Measurements from ENCODE around the gene TRIOBP. TPM values are rescaled to one million over a fixed set of nuclear protein-coding genes. Genes with fewer than 3 reads are reported as not detected.

Gene TRIOBP
- total and polyA plus RNA-seq, 7 donors: 51.7 to 140 (median 82.8) TPM

GRCh38 chr22:37763012-37763411, 66.2 kb downstream of the TRIOBP start:
- no peaks in the 10 kb centered on the region for H3K27me3 ChIP-seq
- WGBS, 2 donors: 94 to 95% methylated on average over 9 of the region's 9 CpGs
- H3K36me3 ChIP-seq: peaks cover 18 to 78% (median 36%) of the 10 kb centered on the region in 4 donors
- TF ChIP-seq CTCF (IDR thresholded peaks at IDR 0.05) (no peak), POLR2A (IDR thresholded peaks at IDR 0.05) (no peak), EP300 (IDR thresholded peaks at IDR 0.05) (no peak), POLR2AphosphoS5 (IDR thresholded peaks at IDR 0.05) (no peak)
- no peak for DNase-seq
- H3K9me3 ChIP-seq: no peaks in the 10 kb centered on the region
- no peak overlapping the region for H3K27ac ChIP-seq
- no peak overlapping the region for H3K4me3 ChIP-seq
- intact Hi-C loops (cut with DNase I): no loop called here
- peaks cover 0 to 17% (median 15%) of the 10 kb centered on the region in 4 donors for H3K4me1 ChIP-seq

- Histone ChIP-seq H3K27ac (peak overlapping the region in 2 of 4 donors; percentile 51 to 59), H3K9me3 (no peaks in the 10 kb centered on the region), H3K36me3 (peaks cover 13 to 78% (median 32%) of the 10 kb centered on the region in 4 donors), H3K4me3 (no peak overlapping the region), H3K4me1 (peaks cover 0 to 17% (median 15%) of the 10 kb centered on the region in 4 donors), H3K27me3 (no peaks in the 10 kb centered on the region)
- intact Hi-C loops (cut with DNase I): no loop called here
- no peak for TF ChIP-seq POLR2AphosphoS5 (IDR thresholded peaks at IDR 0.05)
- no peak for TF ChIP-seq EP300 (IDR thresholded peaks at IDR 0.05)
- no peak for TF ChIP-seq CTCF (IDR thresholded peaks at IDR 0.05)
- no peak for TF ChIP-seq POLR2A (IDR thresholded peaks at IDR 0.05)
- 93 to 94% methylated on average over 16 of the region's 16 CpGs for WGBS, 2 donors
- DNase-seq: no peak
Measured at GRCh38 chr22:37763652-37764051, 66.8 kb downstream of the TRIOBP start.

GRCh38 chr22:37764622-37765021, 67.8 kb downstream of the TRIOBP start:
- DNase-seq: no peak
- H3K36me3 ChIP-seq: peaks cover 10 to 78% (median 30%) of the 10 kb centered on the region in 4 donors
- H3K27me3 ChIP-seq: no peaks in the 10 kb centered on the region
- 90 to 91% methylated on average over 6 of the region's 6 CpGs for WGBS, 2 donors
- H3K4me3 ChIP-seq: no peak overlapping the region
- H3K4me1 ChIP-seq: peaks cover 0 to 17% (median 15%) of the 10 kb centered on the region in 4 donors
- peak; percentile 64 to 86 (median 82) for TF ChIP-seq POLR2AphosphoS5 (IDR thresholded peaks at IDR 0.05)
- peak in 3 of 4 donors; percentile 34 to 59 (median 56) for TF ChIP-seq EP300 (IDR thresholded peaks at IDR 0.05)
- TF ChIP-seq POLR2A (IDR thresholded peaks at IDR 0.05): no peak
- TF ChIP-seq CTCF (IDR thresholded peaks at IDR 0.05): no peak
- H3K9me3 ChIP-seq: no peaks in the 10 kb centered on the region
- H3K27ac ChIP-seq: peak overlapping the region in 3 of 4 donors; percentile 50 to 59 (median 51)
- intact Hi-C loops (cut with DNase I): no loop called here

- Histone ChIP-seq H3K4me3 (no peak overlapping the region), H3K36me3 (peaks cover 7 to 78% (median 26%) of the 10 kb centered on the region in 4 donors), H3K27me3 (no peaks in the 10 kb centered on the region), H3K9me3 (no peaks in the 10 kb centered on the region), H3K27ac (peak overlapping the region in 3 of 4 donors; percentile 50 to 59 (median 51)), H3K4me1 (peaks cover 0 to 17% (median 15%) of the 10 kb centered on the region in 4 donors)
- intact Hi-C loops (cut with DNase I): no loop called here
- 91 to 95% methylated on average over 13 of the region's 13 CpGs for WGBS, 2 donors
- TF ChIP-seq EP300 (IDR thresholded peaks at IDR 0.05): no peak
- TF ChIP-seq POLR2AphosphoS5 (IDR thresholded peaks at IDR 0.05): peak in 1 of 4 donors; percentile 29
- TF ChIP-seq POLR2A (IDR thresholded peaks at IDR 0.05): no peak
- no peak for TF ChIP-seq CTCF (IDR thresholded peaks at IDR 0.05)
- DNase-seq: no peak
Measured at GRCh38 chr22:37765498-37765897, 68.7 kb downstream of the TRIOBP start.
